Endothelial cell of umbilical vein (primary cell): ENCODE data around the gene EPSTI1. TPM values are rescaled to one million over a fixed set of nuclear protein-coding genes. Genes with fewer than 3 reads are reported as not detected.

ENCODE experiments used
- BruUV-seq: library from RNA; stranded (reverse); fragments of 400-500 nt; replicated peaks from 2 replicates; lab custom pipeline; 2021; lab: Mats Ljungman, UMichigan
- CTCF ChIA-PET: fragments of 300-600, 350-600 bp; sonication (Branson Sonifier 250); formaldehyde crosslinking; loops from one replicate; lab custom pipeline; 2021; ENCODE audit warnings: antibody characterized with exemption, inconsistent platforms; lab: Charles Lee
- POLR2A ChIA-PET: fragments of 300-600, 350-600 bp; sonication (Branson Sonifier 250); formaldehyde crosslinking; loops from one replicate; lab custom pipeline; 2021; ENCODE audit warnings: antibody characterized with exemption, inconsistent platforms; lab: Charles Lee
- DNase-seq: peaks from one replicate; pipeline ENCODE4 v3.0.0-alpha.2; 2011; ENCODE audit warnings: low read depth, low spot score
- FAIRE-seq: peaks from 2 replicates; lab custom pipeline; 2011; peaks lifted over from hg19 to GRCh38; lab: Jason Lieb, UNC
- H2AFZ ChIP-seq: 2 replicates; pipeline ENCODE4 v1.6.0; 2012; ENCODE audit warnings: low read depth, low read length, control low read depth, inconsistent platforms
- H3K27ac ChIP-seq: 2 replicates; pipeline ENCODE4 v1.5.1; 2011; ENCODE audit warnings: low read depth, mild to moderate bottlenecking, control low read depth, low read length, moderate library complexity; ENCODE audit not compliant: insufficient read depth
- H3K27me3 ChIP-seq, 2 experiments: 2 replicates each; pipeline versions ENCODE4 v1.6.0 to v1.6.1; 2011; ENCODE audit warnings: low read length in 2 of 2, mixed read lengths in 1 of 2; ENCODE audit not compliant: control insufficient read depth in 2 of 2, insufficient read depth in 2 of 2
- H3K36me3 ChIP-seq, 2 experiments: 2 replicates in 1 of 2; 3 replicates in 1 of 2; pipeline ENCODE4 v1.5.1; 2011; ENCODE audit warnings: low read length in 2 of 2, mild to moderate bottlenecking in 1 of 2, moderate library complexity in 1 of 2; ENCODE audit not compliant: control insufficient read depth in 2 of 2, insufficient read depth in 2 of 2; ENCODE audit errors: extremely low read depth in 1 of 2
- H3K4me1 ChIP-seq: 3 replicates; pipeline ENCODE4 v1.5.1; 2011; ENCODE audit warnings: mild to moderate bottlenecking, low read length; ENCODE audit not compliant: control insufficient read depth, insufficient read depth; ENCODE audit errors: extremely low read depth
- H3K4me2 ChIP-seq: 2 replicates; pipeline ENCODE4 v1.6.1; 2011; ENCODE audit warnings: low read length, control low read depth, mixed read lengths; ENCODE audit not compliant: insufficient read depth
- H3K4me3 ChIP-seq, 3 experiments: fragments of 200-600 bp in 1 of 3; sonication (generic), shearing (Covaris generic) in 1 of 3; replicated peaks in 1 of 3; 2 replicates each; pipeline ENCODE4 v1.5.1; 2011 to 2016; ENCODE audit warnings: control low read depth in 3 of 3, low read length in 3 of 3, mild to moderate bottlenecking in 2 of 3, inconsistent platforms in 1 of 3, low read depth in 1 of 3, moderate library complexity in 1 of 3; ENCODE audit not compliant: insufficient read depth in 1 of 3
- H3K79me2 ChIP-seq: 2 replicates; pipeline ENCODE4 v1.6.0; 2012; ENCODE audit warnings: low read length, inconsistent platforms; ENCODE audit not compliant: control insufficient read depth, insufficient read depth
- H3K9ac ChIP-seq: replicated peaks from 2 replicates; pipeline ENCODE3; 2011; ENCODE audit warnings: low read length, control low read depth; ENCODE audit not compliant: insufficient read depth; ENCODE audit errors: extremely low read depth
- H3K9me1 ChIP-seq: replicated peaks from 3 replicates; pipeline ENCODE4 v1.6.0; 2011; ENCODE audit warnings: mild to moderate bottlenecking, low read length; ENCODE audit not compliant: control insufficient read depth, insufficient read depth; ENCODE audit errors: extremely low read depth
- H3K9me3 ChIP-seq: replicated peaks from 2 replicates; pipeline ENCODE4 v1.5.1; 2012; ENCODE audit warnings: low read length, inconsistent platforms; ENCODE audit not compliant: control insufficient read depth, insufficient read depth
- H4K20me1 ChIP-seq: replicated peaks from 2 replicates; pipeline ENCODE3; 2011; ENCODE audit warnings: mild to moderate bottlenecking, low read length; ENCODE audit not compliant: control insufficient read depth, insufficient read depth; ENCODE audit errors: extremely low read depth
- CTCF ChIP-seq, 2 donors: IDR thresholded peaks; 1 replicate in 1 of 2; 2 replicates in 1 of 2; pipeline ENCODE4 v1.5.1; 2011; ENCODE audit warnings: low read length in 2 of 2, mild to moderate bottlenecking in 2 of 2, moderate library complexity in 2 of 2, control low read depth in 1 of 2, inconsistent platforms in 1 of 2, low read depth in 1 of 2; ENCODE audit not compliant: insufficient read depth in 1 of 2; ENCODE audit errors: extremely low read depth in 1 of 2
- EZH2 ChIP-seq: IDR thresholded peaks from 2 replicates; pipeline ENCODE4 v1.6.1; 2012; ENCODE audit warnings: borderline replicate concordance, low read depth, mild to moderate bottlenecking, moderate library complexity, low read length, inconsistent platforms; ENCODE audit not compliant: severe bottlenecking
- FOS ChIP-seq: IDR thresholded peaks from 2 replicates; pipeline ENCODE4 v1.6.1; 2011; ENCODE audit warnings: mild to moderate bottlenecking, low read length, moderate library complexity, borderline replicate concordance; ENCODE audit not compliant: insufficient read depth
- GATA2 ChIP-seq: IDR thresholded peaks from 2 replicates; pipeline ENCODE4 v1.7.0; 2011; ENCODE audit warnings: low read depth, mild to moderate bottlenecking, moderate library complexity, mixed read lengths, low read length; ENCODE audit not compliant: insufficient read length, insufficient read depth
- JUN ChIP-seq: IDR thresholded peaks from 2 replicates; pipeline ENCODE4 v1.6.1; 2011; ENCODE audit warnings: borderline replicate concordance, low read depth; ENCODE audit not compliant: insufficient read length, insufficient read depth
- MYC ChIP-seq: IDR thresholded peaks from one replicate; pipeline ENCODE4 v1.6.1; 2011; ENCODE audit warnings: mild to moderate bottlenecking, low read depth, low read length
- POLR2A ChIP-seq: IDR thresholded peaks from 2 replicates; pipeline ENCODE4 v1.6.1; 2012; ENCODE audit warnings: low read depth, mild to moderate bottlenecking, control low read depth, low read length
- POLR2AphosphoS5 ChIP-seq: IDR thresholded peaks from 2 replicates; pipeline ENCODE4 v1.6.1; 2012; ENCODE audit warnings: low read depth, mild to moderate bottlenecking, control low read depth, low read length, moderate library complexity; ENCODE audit not compliant: insufficient read depth
- dilution Hi-C: fragments of 300-500 bp; cut with MboI; formaldehyde crosslinking; loops from one replicate; pipeline ENCODE4 v1.15.0; 2019; ENCODE audit warnings: low sequenced_read_pairs; ENCODE audit not compliant: extremely low pct_ligation_motif_present
- intact Hi-C: fragments of 100-400 bp; cut with micrococcal nuclease; formaldehyde crosslinking; loops from one replicate; pipeline ENCODE4 v1.10.0; 2022
- polyA plus RNA-seq, 4 experiments: library from polyadenylated mRNA; depleted of rRNA in 3 of 4; stranded (reverse) in 3 of 4; unstranded in 1 of 4; fragments of >200 nt; gene quantifications; 2 replicates each; pipeline versions ENCODE4 v1.2.1 to v1.2.3, GENCODE V29; 2011 to 2012; ENCODE audit warnings: missing spikeins in 1 of 4
- total RNA-seq: library from RNA; stranded (reverse); gene quantifications from 2 replicates; pipeline ENCODE4 v1.2.3, GENCODE V29; 2021
- TF ChIP-seq, protein P1 (sequence below): IDR thresholded peaks from 2 replicates; pipeline ENCODE4 v1.6.1; 2011; ENCODE audit not compliant: insufficient read depth, insufficient read length

EPSTI1 gene
- total and polyA plus RNA-seq, 2 donors (not counting 3 experiments of a cell fraction or from before 2014, with no cell fraction given): 0.77 to 3.1 TPM

GRCh38 chr13:42924344-42924743 lies 67.7 kb downstream of the EPSTI1 start:
- H3K79me2 ChIP-seq: no peaks in the 10 kb centered on the region
- intact Hi-C loops (no loop called here), dilution Hi-C loops (no loop called here)
- no peak for FAIRE-seq
- H3K4me2 ChIP-seq: no peak overlapping the region
- no peak overlapping the region for H3K4me3 ChIP-seq
- H3K9me1 ChIP-seq: no peaks in the 10 kb centered on the region
- H2AFZ ChIP-seq: no peak overlapping the region
- ChIA-PET POLR2A (no interaction called here), CTCF (no interaction called here)
- TF ChIP-seq EZH2: no peak
- no peak for TF ChIP-seq POLR2AphosphoS5
- TF ChIP-seq JUN: no peak
- TF ChIP-seq, protein P1, sequence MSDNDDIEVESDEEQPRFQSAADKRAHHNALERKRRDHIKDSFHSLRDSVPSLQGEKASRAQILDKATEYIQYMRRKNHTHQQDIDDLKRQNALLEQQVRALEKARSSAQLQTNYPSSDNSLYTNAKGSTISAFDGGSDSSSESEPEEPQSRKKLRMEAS: no peak
- no peak for DNase-seq
- no peaks in the 10 kb centered on the region for H3K36me3 ChIP-seq
- H4K20me1 ChIP-seq: no peaks in the 10 kb centered on the region
- no peaks in the 10 kb centered on the region for H3K9me3 ChIP-seq
- peaks cover 2 to 6% of the 10 kb centered on the region in 2 experiments for H3K27me3 ChIP-seq
- no TSS peak for BruUV-seq
- no peak overlapping the region for H3K27ac ChIP-seq
- no peaks in the 10 kb centered on the region for H3K4me1 ChIP-seq
- no peak overlapping the region for H3K9ac ChIP-seq

DNA sequence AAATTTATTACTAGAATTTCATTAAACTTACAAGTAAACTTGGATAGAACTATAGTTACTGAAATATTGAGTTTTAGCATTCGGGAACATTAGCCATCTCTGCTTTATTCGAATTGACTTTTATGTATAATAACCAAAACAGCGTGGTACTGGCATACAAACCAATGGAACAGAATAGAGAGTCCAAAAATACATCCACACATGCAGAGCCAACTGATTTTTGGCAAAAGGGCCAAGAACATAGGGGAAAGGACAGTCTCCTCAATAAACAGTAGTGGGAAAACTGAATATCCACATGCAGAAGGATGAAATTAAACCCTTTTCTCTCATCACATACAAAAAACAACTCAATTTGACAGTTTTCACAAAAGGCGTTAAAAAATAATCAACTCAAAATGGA lies 84.3 kb downstream of the EPSTI1 start:
- intact Hi-C loops (no loop called here), dilution Hi-C loops (no loop called here)
- no peak for TF ChIP-seq GATA2
- TF ChIP-seq POLR2A: no peak
- TF ChIP-seq JUN: no peak
- no peak for TF ChIP-seq CTCF (IDR thresholded peaks at IDR 0.05; ENCODE audit: extremely low read depth in 1 of 2, insufficient read depth in 1 of 2, low read depth in 1 of 2, low read length in 2 of 2)
- no peak for TF ChIP-seq FOS
- no peak for TF ChIP-seq EZH2
- TF ChIP-seq MYC: no peak
- Histone ChIP-seq H3K9ac (no peak overlapping the region), H3K4me3 (no peak overlapping the region), H3K4me2 (no peak overlapping the region), H3K9me1 (no peaks in the 10 kb centered on the region), H3K9me3 (no peaks in the 10 kb centered on the region), H4K20me1 (no peaks in the 10 kb centered on the region), H3K79me2 (no peaks in the 10 kb centered on the region), H3K27ac (no peak overlapping the region), H3K36me3 (no peaks in the 10 kb centered on the region), H2AFZ (no peak overlapping the region), H3K27me3 (no peaks in the 10 kb centered on the region), H3K4me1 (no peaks in the 10 kb centered on the region)
- DNase-seq (no peak), FAIRE-seq (no peak)
- no TSS peak for BruUV-seq
- ChIA-PET POLR2A (no interaction called here), CTCF (no interaction called here)
